NCI-H1417 treated with DMSO at 0.1 percent for 48 hours (cell line): Measurements from ENCODE around the gene CC2D2A.

ENCODE experiments used
- DNase-seq: peaks from one replicate; lab custom pipeline; 2025; lab: John Stamatoyannopoulos, UW

Gene CC2D2A

GRCh38 chr4:15469402-15470127 lies at the start of gene CC2D2A:
Gene CC2D2A, plus strand, starts transcription at chr4:15469882. Its CDS starts 6,051 bp downstream, at chr4:15475933.
- no peak for DNase-seq

GRCh38 chr4:15420642-15421041 lies 49.0 kb upstream of the CC2D2A start:
- no peak for DNase-seq

GRCh38 chr4:15423285-15423711 lies 46.4 kb upstream of the CC2D2A start:
- no peak for DNase-seq

GRCh38 chr4:15425520-15425919 lies 44.2 kb upstream of the CC2D2A start:
- DNase-seq: no peak

- DNase-seq: no peak
These were observed 42.5 kb upstream of the CC2D2A start for GRCh38 chr4:15427161-15427560.

GRCh38 chr4:15427701-15428100 lies 42.0 kb upstream of the CC2D2A start, which contains the start of gene C1QTNF7:
Gene C1QTNF7, plus strand, starts transcription at chr4:15428033. Its CDS starts 7,711 bp downstream, at chr4:15435744.
- no peak for DNase-seq

GRCh38 chr4:15428611-15429010 lies 41.1 kb upstream of the CC2D2A start:
- no peak for DNase-seq

GRCh38 chr4:15434091-15434490 lies 35.6 kb upstream of the CC2D2A start:
- no peak for DNase-seq

- no peak for DNase-seq
These were observed 35.0 kb upstream of the CC2D2A start for GRCh38 chr4:15434676-15435075.

GRCh38 chr4:15436513-15436912 lies 33.2 kb upstream of the CC2D2A start:
- no peak for DNase-seq

- DNase-seq: no peak
These were observed 30.6 kb upstream of the CC2D2A start for GRCh38 chr4:15438939-15439524.

- DNase-seq: no peak
These were observed 26.1 kb upstream of the CC2D2A start for GRCh38 chr4:15443371-15444160.

- no peak for DNase-seq
These were observed 25.4 kb upstream of the CC2D2A start for GRCh38 chr4:15444276-15444675.

- DNase-seq: no peak
These were observed 24.7 kb upstream of the CC2D2A start for GRCh38 chr4:15444879-15445547.

GRCh38 chr4:15451181-15451865 lies 18.4 kb upstream of the CC2D2A start:
- no peak for DNase-seq

- no peak for DNase-seq
These were observed 17.6 kb upstream of the CC2D2A start for GRCh38 chr4:15451866-15452765.

GRCh38 chr4:15455290-15455689 lies 14.4 kb upstream of the CC2D2A start:
- DNase-seq: no peak

GRCh38 chr4:15457406-15458201 lies 12.1 kb upstream of the CC2D2A start:
- DNase-seq: no peak

- DNase-seq: no peak
These were observed 11.1 kb upstream of the CC2D2A start for GRCh38 chr4:15458616-15459015.

- no peak for DNase-seq
These were observed 10.0 kb upstream of the CC2D2A start for GRCh38 chr4:15459706-15460105.
